Measurements from ENCODE around the gene MLLT6.
"Not testable (repeated sequence)": the region's sequence is repeated elsewhere in the genome, so short reads cannot be mapped to it uniquely, and the experiment has no call there.

MLLT6 gene

GRCh38 chr17:38726145-38726544, 21.1 kb downstream of the MLLT6 start:
- DNase-seq (ENCODE audit: low read depth in 3 of 3), result not testable (repeated sequence)

- peak in 2 of 3 experiments; percentile 70 for DNase-seq (ENCODE audit: low read depth in 3 of 3)
These were observed 22.7 kb downstream of the MLLT6 start for GRCh38 chr17:38727736-38728135.

- DNase-seq (ENCODE audit: low read depth in 3 of 3), result peak in 2 of 3 experiments; percentile 69 to 70
These were observed 23.3 kb downstream of the MLLT6 start for GRCh38 chr17:38728290-38728831.

- DNase-seq (ENCODE audit: low read depth in 3 of 3), result no peak
These were observed 24.4 kb downstream of the MLLT6 start for GRCh38 chr17:38729368-38729885.

- peak; percentile 67 to 78 (median 76) for DNase-seq (ENCODE audit: low read depth in 3 of 3)
These were observed 24.9 kb downstream of the MLLT6 start, which contains the start of gene CISD3 for GRCh38 chr17:38729886-38730525. TSS of gene CISD3 (plus strand) at chr17:38730341. CDS start at chr17:38730359, 18 bp downstream.

GRCh38 chr17:38730526-38731379, 25.7 kb downstream of the MLLT6 start:
- DNase-seq (ENCODE audit: low read depth in 3 of 3), result peak in 1 of 3 experiments; percentile 54

GRCh38 chr17:38731526-38732294, 26.6 kb downstream of the MLLT6 start:
- no peak for DNase-seq (ENCODE audit: low read depth in 3 of 3)

GRCh38 chr17:38732376-38733281, 27.6 kb downstream of the MLLT6 start:
- DNase-seq (ENCODE audit: low read depth in 3 of 3), result no peak

- no peak for DNase-seq (ENCODE audit: low read depth in 3 of 3)
These were observed 28.4 kb downstream of the MLLT6 start for GRCh38 chr17:38733282-38733981.

- DNase-seq (ENCODE audit: low read depth in 3 of 3), result no peak
These were observed 29.2 kb downstream of the MLLT6 start for GRCh38 chr17:38733982-38734973.

GRCh38 chr17:38735161-38735997, 30.3 kb downstream of the MLLT6 start:
- DNase-seq (ENCODE audit: low read depth in 3 of 3), result peak; percentile 59 to 72 (median 70)

- DNase-seq (ENCODE audit: low read depth in 3 of 3), result no peak
These were observed 33.1 kb downstream of the MLLT6 start for GRCh38 chr17:38738007-38738662.

GRCh38 chr17:38738686-38739085, 33.6 kb downstream of the MLLT6 start:
- DNase-seq (ENCODE audit: low read depth in 3 of 3), result no peak

- no peak for DNase-seq (ENCODE audit: low read depth in 3 of 3)
These were observed 34.2 kb downstream of the MLLT6 start for GRCh38 chr17:38739305-38739704.

- no peak for DNase-seq (ENCODE audit: low read depth in 3 of 3)
These were observed 35.0 kb downstream of the MLLT6 start for GRCh38 chr17:38740044-38740443.

GRCh38 chr17:38740806-38741205, 35.7 kb downstream of the MLLT6 start:
- no peak for DNase-seq (ENCODE audit: low read depth in 3 of 3)

GRCh38 chr17:38741461-38741860, 36.4 kb downstream of the MLLT6 start:
- DNase-seq (ENCODE audit: low read depth in 3 of 3), result no peak
